Retinal pigment epithelial cell (primary cell): ENCODE results near the gene EI24.
"Not testable (repeated sequence)": the region's sequence is repeated elsewhere in the genome, so short reads cannot be mapped to it uniquely, and the experiment has no call there.

ENCODE experiments used
- DNase-seq: peaks from one replicate; pipeline ENCODE4 v3.0.0-alpha.2; 2010; ENCODE audit warnings: low read depth
- H3K4me3 ChIP-seq: 2 replicates; pipeline ENCODE4 v1.5.1; 2011; ENCODE audit warnings: mild to moderate bottlenecking, low read length, control low read depth, moderate library complexity
- CTCF ChIP-seq: conservative IDR thresholded peaks from 2 replicates; pipeline ENCODE4 v1.5.1; 2011; ENCODE audit warnings: low read depth, low read length, control low read depth, inconsistent platforms

The EI24 gene

GRCh38 chr11:125562430-125562829, 6.8 kb upstream of the EI24 start:
- TF ChIP-seq CTCF = no peak
- no peak for DNase-seq

DNA sequence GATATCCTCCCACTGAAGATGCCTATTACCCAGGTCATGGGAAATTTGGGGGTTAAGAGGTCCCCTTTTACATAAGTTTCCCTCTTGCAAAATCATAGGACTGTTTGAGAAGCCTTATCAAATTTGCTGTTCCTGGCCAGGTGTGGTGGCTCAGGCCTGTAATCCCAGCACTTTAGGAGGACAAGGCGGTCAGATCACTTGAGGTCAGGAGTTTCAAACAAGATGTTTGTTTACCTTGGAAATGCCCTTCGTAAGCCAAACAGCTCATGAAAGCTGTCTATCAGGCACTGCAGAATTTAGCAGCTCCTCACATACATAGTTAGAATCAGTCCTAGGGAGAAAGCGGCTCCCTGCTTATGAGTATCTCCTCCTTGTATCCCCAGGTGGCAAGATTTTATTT, 4.9 kb upstream of the EI24 start:
- TF ChIP-seq CTCF = no peak
- H3K4me3 ChIP-seq = no peak overlapping the region
- no peak for DNase-seq

More at GRCh38 chr11:125562430-125562829, 6.8 kb upstream of the EI24 start:
- H3K4me3 ChIP-seq = no peak overlapping the region

DNA sequence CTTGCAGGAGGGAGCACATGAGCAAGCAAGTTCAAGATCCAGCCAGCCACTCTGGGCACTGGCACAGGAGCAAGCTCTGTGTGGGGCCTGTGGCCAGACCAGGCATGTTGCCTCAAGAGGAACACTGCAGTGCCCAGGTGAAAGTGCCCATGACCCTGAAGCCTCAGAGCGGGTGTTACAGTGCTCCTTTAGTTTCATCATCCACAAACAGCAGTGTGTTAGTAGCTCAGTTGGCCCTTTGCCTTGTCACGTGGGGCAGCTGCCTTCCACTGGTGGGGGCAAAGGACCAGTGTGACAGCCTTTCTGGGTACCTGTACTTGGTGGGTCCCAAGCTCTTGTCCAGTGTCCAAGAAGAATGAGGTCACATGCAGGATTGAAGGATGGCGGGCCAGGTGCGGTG, 3.0 kb upstream of the EI24 start:
- no peak for DNase-seq
- TF ChIP-seq CTCF = no peak
- no peak overlapping the region for H3K4me3 ChIP-seq

DNA sequence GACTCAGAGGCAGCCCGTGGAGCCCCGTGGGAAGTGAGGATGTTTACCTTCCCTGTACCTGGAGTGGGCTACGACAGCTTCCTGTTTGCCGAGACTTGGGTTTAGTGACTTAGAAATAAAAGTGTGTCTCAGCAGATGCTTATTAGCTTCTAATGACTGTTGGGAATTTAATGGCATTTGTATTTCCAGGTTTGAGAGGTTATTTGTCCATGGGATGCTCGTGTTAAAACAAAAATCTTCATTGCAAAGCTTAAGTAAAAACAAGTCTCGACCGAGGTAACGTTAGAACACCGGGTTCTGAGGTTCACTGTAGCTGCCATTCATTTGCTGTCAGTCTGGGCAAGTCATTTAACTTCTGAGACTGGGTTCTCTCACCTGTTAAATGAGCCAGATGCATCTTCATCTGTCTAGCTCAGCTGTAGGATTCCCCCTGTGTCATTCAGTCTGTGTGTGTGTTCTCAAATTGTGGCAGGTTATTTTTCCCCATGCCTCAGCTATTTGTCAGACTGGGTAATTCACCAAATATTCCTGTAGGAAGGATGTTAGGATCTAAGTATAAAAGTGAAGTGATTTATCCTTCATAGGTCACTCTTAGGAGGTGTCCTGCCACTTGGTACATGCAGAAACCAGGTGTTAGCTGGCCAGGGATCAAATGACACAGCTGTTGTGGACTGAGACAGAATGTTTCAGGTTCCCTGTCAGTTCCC, 791 bp downstream of the EI24 start:
- peak overlapping the region; percentile 77 for H3K4me3 ChIP-seq
- no peak for TF ChIP-seq CTCF
- no peak for DNase-seq

GRCh38 chr11:125570952-125571351, 1.7 kb downstream of the EI24 start:
- DNase-seq = no peak
- no peak overlapping the region for H3K4me3 ChIP-seq
- no peak for TF ChIP-seq CTCF

DNA sequence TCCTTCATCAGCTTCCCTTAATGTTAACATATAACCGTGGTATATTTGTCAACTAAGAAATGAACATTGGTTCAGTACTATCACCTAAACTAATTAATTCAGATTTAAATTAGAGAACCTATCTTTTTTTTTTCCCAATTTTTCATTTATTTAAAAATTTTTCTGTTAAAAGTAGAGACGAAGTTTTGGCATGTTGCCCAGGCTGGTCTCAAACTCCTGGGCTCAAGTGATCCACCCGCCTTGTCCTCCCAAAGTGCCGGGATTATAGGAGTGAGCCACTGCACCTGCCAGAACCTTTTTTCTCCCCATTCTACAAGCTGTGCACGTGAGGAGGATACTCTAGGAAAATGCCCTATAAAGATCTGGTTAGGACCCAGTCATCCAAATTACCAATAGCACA, 3.6 kb downstream of the EI24 start:
- DNase-seq = no peak
- H3K4me3 ChIP-seq = no peak overlapping the region
- no peak for TF ChIP-seq CTCF

DNA sequence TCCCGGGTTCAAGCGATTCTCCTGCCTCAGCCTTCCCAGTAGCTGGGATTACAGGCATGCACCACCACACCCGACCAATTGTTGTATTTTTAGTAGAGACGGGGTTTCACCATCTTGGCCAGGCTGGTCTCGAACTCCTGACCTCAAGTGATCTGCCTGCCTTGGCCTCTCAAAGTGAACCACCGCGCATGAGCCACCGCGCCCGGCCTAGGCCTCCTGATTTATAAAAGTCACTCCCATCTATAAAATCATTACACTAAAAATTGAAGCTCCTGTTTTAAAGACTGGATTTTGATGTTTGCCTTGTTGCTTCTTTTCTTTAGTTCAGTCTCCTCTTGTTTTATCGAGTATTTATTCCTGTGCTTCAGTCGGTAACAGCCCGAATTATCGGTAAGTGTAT, 7.9 kb downstream of the EI24 start:
- H3K4me3 ChIP-seq, DNase-seq: not testable (repeated sequence)
